ENCODE data around the gene HSPA1A. TPM values are rescaled to one million over a fixed set of nuclear protein-coding genes. Genes with fewer than 3 reads are reported as not detected.
A peak's percentile ranks its signal among the peaks of the same experiment; 100 is the strongest.

The HSPA1A gene
- total and polyA plus RNA-seq, 9 of the 15 experiments (the other 6 are each of a cell fraction or from before 2014, with no cell fraction given), result 2.2 to 273 (median 107) TPM

DNA sequence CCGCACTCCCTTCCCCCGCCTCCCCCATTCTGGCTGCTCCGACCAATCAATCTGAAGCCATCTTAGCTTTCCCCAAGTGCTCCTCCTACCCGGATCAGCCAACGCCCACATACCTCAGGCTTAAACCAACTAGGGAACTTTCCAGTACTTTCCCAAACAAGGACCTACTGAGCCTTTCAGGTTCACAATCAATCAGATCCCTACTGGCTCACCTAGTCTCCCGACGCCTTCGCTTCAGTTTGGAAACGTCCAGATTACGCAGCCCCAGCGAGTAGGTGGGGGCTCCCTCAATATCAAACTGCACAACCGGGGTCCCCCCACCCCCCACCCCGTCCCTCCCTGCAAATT, 692 bp upstream of the HSPA1A start (continued):
- TF ChIP-seq ZFP1 (CRISPR knock-in tag; IDR thresholded peaks at IDR 0.05) (peak; percentile 46; the same call in 1 of the 2 replicates), MAZ (CRISPR knock-in tag; conservative IDR thresholded peaks at IDR 0.05 in 1 of 2, IDR thresholded peaks at IDR 0.05 in 1 of 2) (peak in 1 of 2 experiments; percentile 69; a peak in 2 of 4 replicates), CBX3 (IDR thresholded peaks at IDR 0.05; ENCODE audit: borderline replicate concordance in 1 of 2, low read length in 2 of 2) (peak in 1 of 2 experiments; percentile 22; a peak in 1 of 3 replicates), FOXK2 (conservative IDR thresholded peaks at IDR 0.05 in 1 of 2, IDR thresholded peaks at IDR 0.05 in 1 of 2; ENCODE audit: low read depth in 2 of 2) (peak in 1 of 2 experiments; percentile 86; a peak in 2 of 4 replicates), C11orf30 (IDR thresholded peaks at IDR 0.05; ENCODE audit: low read depth) (no peak), SAFB2 (IDR thresholded peaks at IDR 0.05; ENCODE audit: borderline replicate concordance, low read depth, low read length, severe bottlenecking) (no peak), KAT2B (IDR thresholded peaks at IDR 0.05; ENCODE audit: low read depth, low read length) (no peak), HNRNPH1 (optimal IDR thresholded peaks at IDR 0.05; ENCODE audit: low read depth, low read length) (no peak), ELF1 (tag; IDR thresholded peaks at IDR 0.05) (no peak), ZNF75A (CRISPR knock-in tag; IDR thresholded peaks at IDR 0.05) (0 out of 2 replicates have a peak, but pooled peaks have one; percentile 35), HIVEP1 (CRISPR knock-in tag; IDR thresholded peaks at IDR 0.05) (peak; percentile 53; the same call in 1 of the 2 replicates), CBX5 (IDR thresholded peaks at IDR 0.05; ENCODE audit: borderline replicate concordance, low read depth) (no peak)
- TF ChIP-seq, protein P1, sequence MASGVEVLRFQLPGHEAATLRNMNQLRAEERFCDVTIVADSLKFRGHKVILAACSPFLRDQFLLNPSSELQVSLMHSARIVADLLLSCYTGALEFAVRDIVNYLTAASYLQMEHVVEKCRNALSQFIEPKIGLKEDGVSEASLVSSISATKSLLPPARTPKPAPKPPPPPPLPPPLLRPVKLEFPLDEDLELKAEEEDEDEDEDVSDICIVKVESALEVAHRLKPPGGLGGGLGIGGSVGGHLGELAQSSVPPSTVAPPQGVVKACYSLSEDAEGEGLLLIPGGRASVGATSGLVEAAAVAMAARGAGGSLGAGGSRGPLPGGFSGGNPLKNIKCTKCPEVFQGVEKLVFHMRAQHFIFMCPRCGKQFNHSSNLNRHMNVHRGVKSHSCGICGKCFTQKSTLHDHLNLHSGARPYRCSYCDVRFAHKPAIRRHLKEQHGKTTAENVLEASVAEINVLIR (CRISPR knock-in tag; IDR thresholded peaks at IDR 0.05), result peak; percentile 52; the same call in 1 of the 2 replicates
- TF ChIP-seq, protein P2, sequence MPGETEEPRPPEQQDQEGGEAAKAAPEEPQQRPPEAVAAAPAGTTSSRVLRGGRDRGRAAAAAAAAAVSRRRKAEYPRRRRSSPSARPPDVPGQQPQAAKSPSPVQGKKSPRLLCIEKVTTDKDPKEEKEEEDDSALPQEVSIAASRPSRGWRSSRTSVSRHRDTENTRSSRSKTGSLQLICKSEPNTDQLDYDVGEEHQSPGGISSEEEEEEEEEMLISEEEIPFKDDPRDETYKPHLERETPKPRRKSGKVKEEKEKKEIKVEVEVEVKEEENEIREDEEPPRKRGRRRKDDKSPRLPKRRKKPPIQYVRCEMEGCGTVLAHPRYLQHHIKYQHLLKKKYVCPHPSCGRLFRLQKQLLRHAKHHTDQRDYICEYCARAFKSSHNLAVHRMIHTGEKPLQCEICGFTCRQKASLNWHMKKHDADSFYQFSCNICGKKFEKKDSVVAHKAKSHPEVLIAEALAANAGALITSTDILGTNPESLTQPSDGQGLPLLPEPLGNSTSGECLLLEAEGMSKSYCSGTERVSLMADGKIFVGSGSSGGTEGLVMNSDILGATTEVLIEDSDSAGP (CRISPR knock-in tag; IDR thresholded peaks at IDR 0.05), result no peak
- TF ChIP-seq, protein P3, sequence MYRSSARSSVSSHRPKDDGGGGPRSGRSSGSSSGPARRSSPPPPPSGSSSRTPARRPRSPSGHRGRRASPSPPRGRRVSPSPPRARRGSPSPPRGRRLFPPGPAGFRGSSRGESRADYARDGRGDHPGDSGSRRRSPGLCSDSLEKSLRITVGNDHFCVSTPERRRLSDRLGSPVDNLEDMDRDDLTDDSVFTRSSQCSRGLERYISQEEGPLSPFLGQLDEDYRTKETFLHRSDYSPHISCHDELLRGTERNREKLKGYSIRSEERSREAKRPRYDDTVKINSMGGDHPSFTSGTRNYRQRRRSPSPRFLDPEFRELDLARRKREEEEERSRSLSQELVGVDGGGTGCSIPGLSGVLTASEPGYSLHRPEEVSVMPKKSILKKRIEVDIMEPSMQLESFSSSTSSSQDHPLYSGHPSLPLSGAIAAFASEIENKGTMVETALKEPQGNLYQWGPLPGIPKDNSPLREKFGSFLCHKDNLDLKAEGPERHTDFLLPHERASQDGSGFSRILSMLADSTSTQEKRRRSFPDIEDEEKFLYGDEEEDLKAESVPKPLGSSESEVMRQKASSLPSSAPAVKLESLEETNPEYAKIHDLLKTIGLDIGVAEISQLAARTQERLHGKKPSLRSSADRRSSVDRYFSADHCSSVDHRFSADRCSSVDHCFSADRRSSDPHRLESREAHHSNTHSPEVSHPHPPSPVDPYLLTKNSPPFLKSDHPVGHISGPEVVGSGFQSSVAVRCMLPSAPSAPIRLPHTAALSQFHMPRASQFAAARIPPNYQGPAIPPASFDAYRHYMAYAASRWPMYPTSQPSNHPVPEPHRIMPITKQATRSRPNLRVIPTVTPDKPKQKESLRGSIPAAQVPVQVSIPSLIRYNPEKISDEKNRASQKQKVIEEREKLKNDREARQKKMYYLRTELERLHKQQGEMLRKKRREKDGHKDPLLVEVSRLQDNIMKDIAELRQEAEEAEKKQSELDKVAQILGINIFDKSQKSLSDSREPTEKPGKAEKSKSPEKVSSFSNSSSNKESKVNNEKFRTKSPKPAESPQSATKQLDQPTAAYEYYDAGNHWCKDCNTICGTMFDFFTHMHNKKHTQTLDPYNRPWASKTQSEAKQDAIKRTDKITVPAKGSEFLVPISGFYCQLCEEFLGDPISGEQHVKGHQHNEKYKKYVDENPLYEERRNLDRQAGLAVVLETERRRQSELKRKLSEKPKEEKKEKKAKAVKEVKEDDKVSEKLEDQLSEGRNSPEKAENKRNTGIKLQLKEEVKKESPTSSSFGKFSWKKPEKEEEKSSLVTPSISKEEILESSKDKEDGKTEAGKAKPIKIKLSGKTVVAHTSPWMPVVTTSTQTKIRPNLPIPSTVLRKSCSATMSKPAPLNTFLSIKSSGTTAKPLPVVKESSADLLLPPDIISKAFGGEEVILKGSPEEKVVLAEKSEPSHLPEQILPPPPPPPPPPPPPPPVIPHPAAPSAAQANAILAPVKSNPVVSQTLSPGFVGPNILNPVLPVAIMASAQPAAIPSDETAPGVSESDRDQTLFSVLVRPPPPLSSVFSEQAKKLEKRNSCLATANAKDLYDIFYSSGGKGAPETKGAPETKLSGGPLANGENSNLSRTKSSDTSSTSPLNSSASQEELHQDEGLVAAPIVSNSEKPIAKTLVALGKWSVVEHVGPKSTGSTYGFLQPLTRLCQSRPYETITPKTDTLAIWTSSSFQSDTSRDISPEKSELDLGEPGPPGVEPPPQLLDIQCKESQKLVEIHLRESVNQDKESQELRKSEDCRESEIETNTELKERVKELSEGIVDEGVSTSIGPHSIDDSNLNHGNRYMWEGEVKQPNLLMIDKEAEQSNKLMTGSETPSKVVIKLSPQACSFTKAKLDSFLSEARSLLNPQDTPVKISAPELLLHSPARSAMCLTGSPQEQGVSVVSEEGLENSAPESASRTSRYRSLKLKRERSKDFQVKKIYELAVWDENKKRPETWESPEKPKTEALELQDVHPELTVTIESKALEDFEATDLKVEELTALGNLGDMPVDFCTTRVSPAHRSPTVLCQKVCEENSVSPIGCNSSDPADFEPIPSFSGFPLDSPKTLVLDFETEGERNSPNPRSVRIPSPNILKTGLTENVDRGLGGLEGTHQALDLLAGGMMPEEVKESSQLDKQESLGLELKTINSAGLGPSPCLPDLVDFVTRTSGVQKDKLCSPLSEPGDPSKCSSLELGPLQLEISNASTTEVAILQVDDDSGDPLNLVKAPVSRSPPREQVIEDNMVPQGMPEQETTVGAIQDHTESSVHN (IDR thresholded peaks at IDR 0.05; ENCODE audit: borderline replicate concordance in 1 of 2, low read depth in 1 of 2), result no peak
- TF ChIP-seq, protein P4, sequence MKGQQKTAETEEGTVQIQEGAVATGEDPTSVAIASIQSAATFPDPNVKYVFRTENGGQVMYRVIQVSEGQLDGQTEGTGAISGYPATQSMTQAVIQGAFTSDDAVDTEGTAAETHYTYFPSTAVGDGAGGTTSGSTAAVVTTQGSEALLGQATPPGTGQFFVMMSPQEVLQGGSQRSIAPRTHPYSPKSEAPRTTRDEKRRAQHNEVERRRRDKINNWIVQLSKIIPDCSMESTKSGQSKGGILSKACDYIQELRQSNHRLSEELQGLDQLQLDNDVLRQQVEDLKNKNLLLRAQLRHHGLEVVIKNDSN (CRISPR knock-in tag; IDR thresholded peaks at IDR 0.05), result no peak
